Measurements from ENCODE around the gene SERP2.

- TF ChIP-seq EGR2 (tag by site-specific recombination; IDR thresholded peaks at IDR 0.05; ENCODE audit: low read depth) (no peak), ZNF660 (tag by site-specific recombination; IDR thresholded peaks at IDR 0.05) (no peak), CTCF (tag by site-specific recombination; IDR thresholded peaks at IDR 0.05) (no peak), ZNF23 (tag by site-specific recombination; IDR thresholded peaks at IDR 0.05; ENCODE audit: borderline replicate concordance) (no peak), ZNF501 (tag by site-specific recombination; IDR thresholded peaks at IDR 0.05) (no peak), ZNF280C (tag by site-specific recombination; IDR thresholded peaks at IDR 0.05) (no peak), ZNF248 (tag by site-specific recombination; IDR thresholded peaks at IDR 0.05) (no peak), ZNF350 (tag by site-specific recombination; IDR thresholded peaks at IDR 0.05) (no peak), ZNF670 (tag by site-specific recombination; IDR thresholded peaks at IDR 0.05; ENCODE audit: low read depth) (no peak), ZNF121 (tag by site-specific recombination; IDR thresholded peaks at IDR 0.05) (no peak), ZNF600 (tag by site-specific recombination; IDR thresholded peaks at IDR 0.05) (no peak)
- TF ChIP-seq, protein P1, sequence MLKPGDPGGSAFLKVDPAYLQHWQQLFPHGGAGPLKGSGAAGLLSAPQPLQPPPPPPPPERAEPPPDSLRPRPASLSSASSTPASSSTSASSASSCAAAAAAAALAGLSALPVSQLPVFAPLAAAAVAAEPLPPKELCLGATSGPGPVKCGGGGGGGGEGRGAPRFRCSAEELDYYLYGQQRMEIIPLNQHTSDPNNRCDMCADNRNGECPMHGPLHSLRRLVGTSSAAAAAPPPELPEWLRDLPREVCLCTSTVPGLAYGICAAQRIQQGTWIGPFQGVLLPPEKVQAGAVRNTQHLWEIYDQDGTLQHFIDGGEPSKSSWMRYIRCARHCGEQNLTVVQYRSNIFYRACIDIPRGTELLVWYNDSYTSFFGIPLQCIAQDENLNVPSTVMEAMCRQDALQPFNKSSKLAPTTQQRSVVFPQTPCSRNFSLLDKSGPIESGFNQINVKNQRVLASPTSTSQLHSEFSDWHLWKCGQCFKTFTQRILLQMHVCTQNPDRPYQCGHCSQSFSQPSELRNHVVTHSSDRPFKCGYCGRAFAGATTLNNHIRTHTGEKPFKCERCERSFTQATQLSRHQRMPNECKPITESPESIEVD (tag by site-specific recombination; IDR thresholded peaks at IDR 0.05) = no peak
- TF ChIP-seq, protein P2, sequence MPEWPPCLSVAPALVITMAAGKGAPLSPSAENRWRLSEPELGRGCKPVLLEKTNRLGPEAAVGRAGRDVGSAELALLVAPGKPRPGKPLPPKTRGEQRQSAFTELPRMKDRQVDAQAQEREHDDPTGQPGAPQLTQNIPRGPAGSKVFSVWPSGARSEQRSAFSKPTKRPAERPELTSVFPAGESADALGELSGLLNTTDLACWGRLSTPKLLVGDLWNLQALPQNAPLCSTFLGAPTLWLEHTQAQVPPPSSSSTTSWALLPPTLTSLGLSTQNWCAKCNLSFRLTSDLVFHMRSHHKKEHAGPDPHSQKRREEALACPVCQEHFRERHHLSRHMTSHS (tag by site-specific recombination; IDR thresholded peaks at IDR 0.05) = no peak
- TF ChIP-seq, protein P3, sequence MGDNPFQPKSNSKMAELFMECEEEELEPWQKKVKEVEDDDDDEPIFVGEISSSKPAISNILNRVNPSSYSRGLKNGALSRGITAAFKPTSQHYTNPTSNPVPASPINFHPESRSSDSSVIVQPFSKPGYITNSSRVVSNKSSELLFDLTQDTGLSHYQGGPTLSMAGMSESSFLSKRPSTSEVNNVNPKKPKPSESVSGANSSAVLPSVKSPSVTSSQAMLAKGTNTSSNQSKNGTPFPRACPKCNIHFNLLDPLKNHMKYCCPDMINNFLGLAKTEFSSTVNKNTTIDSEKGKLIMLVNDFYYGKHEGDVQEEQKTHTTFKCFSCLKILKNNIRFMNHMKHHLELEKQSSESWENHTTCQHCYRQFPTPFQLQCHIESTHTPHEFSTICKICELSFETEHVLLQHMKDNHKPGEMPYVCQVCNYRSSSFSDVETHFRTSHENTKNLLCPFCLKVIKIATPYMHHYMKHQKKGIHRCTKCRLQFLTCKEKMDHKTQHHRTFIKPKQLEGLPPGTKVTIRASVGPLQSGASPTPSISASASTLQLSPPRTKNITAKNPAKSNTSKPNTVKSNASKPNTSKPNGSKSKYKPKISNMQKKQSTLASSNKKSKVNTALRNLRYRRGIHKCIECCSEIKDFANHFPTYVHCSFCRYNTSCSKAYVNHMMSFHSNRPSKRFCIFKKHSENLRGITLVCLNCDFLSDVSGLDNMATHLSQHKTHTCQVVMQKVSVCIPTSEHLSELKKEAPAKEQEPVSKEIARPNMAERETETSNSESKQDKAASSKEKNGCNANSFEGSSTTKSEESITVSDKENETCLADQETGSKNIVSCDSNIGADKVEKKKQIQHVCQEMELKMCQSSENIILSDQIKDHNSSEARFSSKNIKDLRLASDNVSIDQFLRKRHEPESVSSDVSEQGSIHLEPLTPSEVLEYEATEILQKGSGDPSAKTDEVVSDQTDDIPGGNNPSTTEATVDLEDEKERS (tag by site-specific recombination; IDR thresholded peaks at IDR 0.05) = no peak
Measured at GRCh38 chr13:44342741-44343140, 30.9 kb upstream of the SERP2 start.

All from HEK293 (cell line).